GM19455 (cell line): ENCODE data around the gene MIF.
"Not testable (repeated sequence)": the region's sequence is repeated elsewhere in the genome, so short reads cannot be mapped to it uniquely, and the experiment has no call there.

Experiments used
- ATAC-seq: cut with Tn5 transposase; IDR thresholded peaks from one replicate; pipeline ENCODE4 v1.9.1; 2021; ENCODE audit not compliant: unreplicated experiment

The MIF gene

DNA sequence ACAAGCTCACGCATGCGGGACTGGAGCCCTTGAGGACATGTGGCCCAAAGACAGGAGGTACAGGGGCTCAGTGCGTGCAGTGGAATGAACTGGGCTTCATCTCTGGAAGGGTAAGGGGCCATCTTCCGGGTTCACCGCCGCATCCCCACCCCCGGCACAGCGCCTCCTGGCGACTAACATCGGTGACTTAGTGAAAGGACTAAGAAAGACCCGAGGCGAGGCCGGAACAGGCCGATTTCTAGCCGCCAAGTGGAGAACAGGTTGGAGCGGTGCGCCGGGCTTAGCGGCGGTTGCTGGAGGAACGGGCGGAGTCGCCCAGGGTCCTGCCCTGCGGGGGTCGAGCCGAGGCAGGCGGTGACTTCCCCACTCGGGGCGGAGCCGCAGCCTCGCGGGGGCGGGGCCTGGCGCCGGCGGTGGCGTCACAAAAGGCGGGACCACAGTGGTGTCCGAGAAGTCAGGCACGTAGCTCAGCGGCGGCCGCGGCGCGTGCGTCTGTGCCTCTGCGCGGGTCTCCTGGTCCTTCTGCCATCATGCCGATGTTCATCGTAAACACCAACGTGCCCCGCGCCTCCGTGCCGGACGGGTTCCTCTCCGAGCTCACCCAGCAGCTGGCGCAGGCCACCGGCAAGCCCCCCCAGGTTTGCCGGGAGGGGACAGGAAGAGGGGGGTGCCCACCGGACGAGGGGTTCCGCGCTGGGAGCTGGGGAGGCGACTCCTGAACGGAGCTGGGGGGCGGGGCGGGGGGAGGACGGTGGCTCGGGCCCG is at the start of gene MIF:
TSS of gene MIF (plus strand) at position 439 of the 765 bp plus-strand sequence. CDS start at position 531, 92 bp downstream.
- ATAC-seq = peak; percentile 81

DNA sequence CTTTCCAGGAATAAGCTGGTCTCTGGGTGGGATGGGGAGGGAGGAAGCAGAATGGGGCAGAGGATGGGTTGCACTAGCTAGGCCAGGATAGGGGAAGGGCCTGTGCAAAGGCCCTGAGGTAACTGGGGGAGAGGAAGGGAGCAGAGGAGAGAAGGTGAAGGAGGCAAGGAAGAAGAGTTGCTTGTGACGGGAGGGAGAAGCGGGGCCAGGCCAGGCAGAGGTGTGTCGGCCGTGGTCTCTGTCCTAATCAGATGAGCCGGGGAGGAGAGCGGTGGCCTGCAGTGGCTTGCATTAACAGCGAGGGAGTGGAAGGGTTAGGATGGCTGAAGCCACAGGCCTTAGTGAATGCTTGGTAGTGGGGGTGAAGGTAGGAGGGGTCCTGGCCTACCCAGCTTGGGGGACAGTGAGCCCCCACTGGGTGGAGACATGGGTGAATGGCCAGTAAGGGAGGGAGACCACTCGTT is 49.4 kb upstream of the MIF start:
- ATAC-seq = no peak

- ATAC-seq = no peak
Measured at GRCh38 chr22:23845265-23846080, 48.7 kb upstream of the MIF start.

- no peak for ATAC-seq
Measured at GRCh38 chr22:23846081-23846469, 48.1 kb upstream of the MIF start.

- no peak for ATAC-seq
Measured at GRCh38 chr22:23847310-23847920, 46.8 kb upstream of the MIF start.

GRCh38 chr22:23847991-23848864 is 46.0 kb upstream of the MIF start:
- ATAC-seq = no peak

GRCh38 chr22:23849009-23850006 is 44.9 kb upstream of the MIF start:
- no peak for ATAC-seq

- ATAC-seq = no peak
Measured at GRCh38 chr22:23850136-23850611, 44.0 kb upstream of the MIF start.

DNA sequence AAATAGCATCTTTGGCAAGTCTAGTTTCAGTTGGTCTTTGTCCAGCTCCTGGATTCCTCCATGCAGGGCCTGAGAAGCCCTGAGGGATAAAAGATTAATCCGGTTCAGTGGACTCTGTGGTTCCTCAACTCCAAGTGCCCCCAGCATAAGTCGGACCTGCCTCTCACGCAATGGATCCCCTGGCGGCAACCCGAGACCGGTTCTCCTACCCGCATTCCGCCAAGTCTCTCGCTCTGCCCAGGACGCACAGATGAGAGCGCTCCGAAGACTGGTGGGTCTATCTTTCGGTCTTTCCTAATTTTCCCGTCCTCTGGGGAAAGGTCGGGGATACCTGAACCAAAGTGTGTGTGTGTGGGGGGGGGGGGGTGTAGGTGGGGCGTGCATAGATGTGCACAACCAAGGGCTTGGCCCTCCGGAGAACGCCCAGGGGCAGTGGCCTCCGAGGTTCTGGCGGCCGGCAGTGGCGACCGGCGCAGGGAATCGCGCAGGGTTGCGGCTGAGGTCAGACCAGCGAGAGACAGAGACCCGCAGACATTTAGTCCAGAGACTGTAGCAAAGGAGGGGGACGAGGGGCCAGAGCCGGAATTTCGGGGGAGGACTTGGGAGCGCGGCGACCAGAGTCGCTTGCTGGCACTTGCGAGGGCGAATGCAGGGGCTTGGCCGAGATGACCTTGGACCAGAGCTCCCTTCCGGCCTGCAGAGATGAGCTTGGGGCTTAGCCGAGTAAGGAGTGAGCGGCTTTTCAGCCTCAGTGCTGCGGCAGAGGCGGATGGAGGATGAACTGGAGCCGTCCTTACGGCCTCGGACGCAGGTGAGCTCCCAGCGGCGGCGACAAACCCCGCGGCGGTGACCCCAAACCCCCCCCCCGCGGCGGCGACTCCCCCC is 37.2 kb upstream of the MIF start:
- peak; percentile 45 for ATAC-seq

GRCh38 chr22:23857606-23858483 is 36.3 kb upstream of the MIF start, which contains the start of gene SLC2A11:
Gene SLC2A11 (plus strand): TSS chr22:23857875. CDS start chr22:23858000, 125 bp downstream.
- peak; percentile 92 for ATAC-seq

DNA sequence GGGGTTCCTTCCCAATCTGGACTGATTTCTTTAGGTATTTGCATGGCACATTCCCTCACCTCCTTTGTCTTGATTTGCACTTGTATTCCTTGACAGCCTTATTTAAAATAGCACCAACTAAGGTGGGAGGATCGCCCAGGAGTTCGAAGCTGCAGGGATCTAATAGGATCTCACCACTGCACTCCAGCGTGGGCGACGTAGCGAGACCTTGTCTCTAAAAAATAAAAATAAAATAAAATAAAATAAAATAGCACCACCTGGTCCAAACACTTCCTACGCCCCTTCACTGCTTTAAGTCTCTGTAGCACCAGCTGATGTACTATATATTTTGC is 35.7 kb upstream of the MIF start:
- no peak for ATAC-seq

GRCh38 chr22:23859201-23859600 is 35.0 kb upstream of the MIF start:
- ATAC-seq = no peak

- ATAC-seq = not testable (repeated sequence)
Measured at GRCh38 chr22:23860187-23860586, 34.0 kb upstream of the MIF start.

DNA sequence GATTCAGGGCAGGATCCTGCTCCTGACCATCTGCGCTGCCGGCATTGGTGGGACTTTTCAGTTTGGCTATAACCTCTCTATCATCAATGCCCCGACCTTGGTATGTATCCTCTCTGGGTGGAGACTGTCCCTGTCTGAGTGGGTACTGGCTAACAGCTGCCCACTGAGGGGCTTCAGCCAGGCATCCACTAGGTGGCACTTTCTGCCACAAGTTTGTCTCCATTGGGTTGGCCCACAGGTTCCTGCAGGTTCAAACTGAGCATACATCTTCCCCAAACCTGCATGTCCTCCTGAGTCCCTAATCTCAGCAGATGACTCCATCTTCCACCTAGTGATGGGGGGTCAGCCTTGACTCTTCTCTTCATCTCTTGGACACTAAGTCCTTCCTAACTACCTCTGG is 32.1 kb upstream of the MIF start:
- no peak for ATAC-seq

DNA sequence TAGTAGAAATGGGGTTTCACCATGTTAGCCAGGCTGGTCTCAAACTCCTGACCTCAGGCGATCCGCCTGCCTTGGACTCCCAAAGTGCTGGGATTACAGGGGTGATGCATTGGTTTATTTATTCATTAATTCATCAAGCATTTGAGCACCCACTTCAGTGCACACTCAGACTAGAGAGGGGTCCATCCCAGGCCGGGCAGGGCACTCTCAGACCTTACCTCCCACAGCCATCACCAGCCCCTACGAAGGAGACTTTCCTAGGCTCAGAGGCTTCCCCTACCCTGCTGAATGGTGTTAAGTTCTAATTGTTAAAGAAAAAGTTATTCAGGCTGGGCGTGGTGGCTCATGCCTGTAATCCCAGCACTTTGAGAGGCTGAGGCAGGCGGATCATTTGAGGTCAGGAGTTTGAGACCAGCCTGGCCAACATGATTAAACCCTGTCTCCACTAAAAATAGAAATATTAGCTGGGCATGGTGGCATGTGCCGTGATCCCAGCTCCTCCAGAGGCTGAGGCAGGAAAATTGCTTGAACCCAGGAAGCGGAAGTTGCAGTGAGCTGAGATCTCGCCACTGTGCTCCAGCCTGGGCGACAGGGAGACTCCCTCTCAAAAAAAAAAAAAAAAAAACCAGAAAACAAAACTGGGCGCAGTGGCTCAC is 29.6 kb upstream of the MIF start:
- ATAC-seq = not testable (repeated sequence)

DNA sequence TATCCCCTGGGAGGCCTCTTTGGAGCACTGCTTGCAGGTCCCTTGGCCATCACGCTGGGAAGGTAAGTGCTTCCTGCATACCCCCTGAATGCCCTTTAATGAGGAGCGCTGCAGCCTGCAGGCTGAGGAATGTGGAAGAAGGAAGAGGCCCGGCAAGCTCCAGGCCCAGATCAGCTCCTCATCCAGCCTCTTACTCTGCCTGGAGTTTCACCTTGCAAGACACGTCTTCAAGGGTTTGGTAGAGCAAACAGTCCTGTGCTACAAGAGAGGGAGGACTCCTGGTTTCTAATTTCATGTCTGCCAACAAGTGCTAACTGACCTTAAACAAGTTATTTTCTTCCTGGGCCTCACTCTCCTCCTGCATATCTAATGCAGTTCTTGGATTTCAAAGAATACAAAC is 25.6 kb upstream of the MIF start:
- ATAC-seq = no peak

DNA sequence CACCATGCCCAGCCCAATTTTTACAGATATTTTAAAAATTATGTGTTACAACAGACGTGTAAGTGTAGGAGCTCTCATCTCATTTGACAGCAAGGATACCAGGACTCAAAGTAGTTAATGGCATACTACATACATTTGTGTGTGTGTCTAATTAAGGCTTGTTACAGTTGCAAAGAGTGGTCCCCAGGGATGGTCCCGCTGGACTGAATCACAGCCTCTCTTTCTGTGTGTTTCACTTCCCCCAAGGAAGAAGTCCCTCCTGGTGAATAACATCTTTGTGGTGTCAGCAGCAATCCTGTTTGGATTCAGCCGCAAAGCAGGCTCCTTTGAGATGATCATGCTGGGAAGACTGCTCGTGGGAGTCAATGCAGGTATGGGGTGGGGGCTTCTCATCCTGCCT is 19.3 kb upstream of the MIF start:
- no peak for ATAC-seq
